ENCODE data around the gene B4GALT3. TPM values are rescaled to one million over a fixed set of nuclear protein-coding genes. Genes with fewer than 3 reads are reported as not detected.

B4GALT3 gene
- total and polyA plus RNA-seq, 4 donors = 25.7 to 34.6 (median 31.1) TPM

DNA sequence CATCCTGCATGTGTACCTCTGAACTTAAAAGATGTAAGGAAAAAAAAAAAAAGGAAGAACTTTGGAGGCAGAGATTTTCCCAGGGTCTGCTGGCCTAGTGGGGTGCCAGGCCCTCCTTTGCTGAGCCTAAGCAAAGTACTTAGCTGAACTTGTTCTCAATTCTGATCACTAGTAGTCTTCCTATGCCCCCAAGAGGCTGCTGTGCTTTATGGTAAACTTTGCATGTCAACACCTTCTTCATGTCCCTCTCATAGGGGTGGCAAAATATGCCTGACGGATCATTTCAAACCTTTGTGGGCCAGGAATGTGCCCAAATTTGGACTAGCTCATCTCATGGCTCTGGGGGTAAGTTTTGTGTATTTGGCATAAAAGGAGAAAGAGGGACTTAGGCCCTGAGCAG lies 19.4 kb downstream of the B4GALT3 start:
- WGBS, 2 donors = 89 to 96% methylated on average over 1 of the region's 1 CpG
- Histone ChIP-seq H3K9ac (ENCODE audit: insufficient read depth in 1 of 2, low read length in 2 of 2) (no peak overlapping the region), H3K9me3 (ENCODE audit: control insufficient read depth in 4 of 4, insufficient read depth in 3 of 4, low read length in 3 of 4) (no peaks in the 10 kb centered on the region), H3K36me3 (ENCODE audit: control insufficient read depth in 4 of 4, insufficient read depth in 4 of 4, low read length in 4 of 4) (peaks cover 2 to 24% (median 9%) of the 10 kb centered on the region in 4 donors), H3K27ac (ENCODE audit: low read depth in 1 of 2, low read length in 1 of 2) (no peak overlapping the region), H3K27me3 (ENCODE audit: control insufficient read depth in 3 of 3, insufficient read depth in 3 of 3, low read length in 2 of 3) (no peaks in the 10 kb centered on the region), H3K4me1 (ENCODE audit: control insufficient read depth in 5 of 5, insufficient read depth in 5 of 5, low read length in 5 of 5) (peaks cover 4 to 27% (median 8%) of the 10 kb centered on the region in 5 donors), H3K4me3 (no peak overlapping the region)
- DNase-seq (no peak), ATAC-seq (ENCODE audit: insufficient read depth, low FRiP score) (no peak)
- TF ChIP-seq, protein P1, sequence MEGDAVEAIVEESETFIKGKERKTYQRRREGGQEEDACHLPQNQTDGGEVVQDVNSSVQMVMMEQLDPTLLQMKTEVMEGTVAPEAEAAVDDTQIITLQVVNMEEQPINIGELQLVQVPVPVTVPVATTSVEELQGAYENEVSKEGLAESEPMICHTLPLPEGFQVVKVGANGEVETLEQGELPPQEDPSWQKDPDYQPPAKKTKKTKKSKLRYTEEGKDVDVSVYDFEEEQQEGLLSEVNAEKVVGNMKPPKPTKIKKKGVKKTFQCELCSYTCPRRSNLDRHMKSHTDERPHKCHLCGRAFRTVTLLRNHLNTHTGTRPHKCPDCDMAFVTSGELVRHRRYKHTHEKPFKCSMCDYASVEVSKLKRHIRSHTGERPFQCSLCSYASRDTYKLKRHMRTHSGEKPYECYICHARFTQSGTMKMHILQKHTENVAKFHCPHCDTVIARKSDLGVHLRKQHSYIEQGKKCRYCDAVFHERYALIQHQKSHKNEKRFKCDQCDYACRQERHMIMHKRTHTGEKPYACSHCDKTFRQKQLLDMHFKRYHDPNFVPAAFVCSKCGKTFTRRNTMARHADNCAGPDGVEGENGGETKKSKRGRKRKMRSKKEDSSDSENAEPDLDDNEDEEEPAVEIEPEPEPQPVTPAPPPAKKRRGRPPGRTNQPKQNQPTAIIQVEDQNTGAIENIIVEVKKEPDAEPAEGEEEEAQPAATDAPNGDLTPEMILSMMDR (IDR thresholded peaks at IDR 0.05; ENCODE audit: control extremely low read depth, extremely low read depth) = no peak

DNA sequence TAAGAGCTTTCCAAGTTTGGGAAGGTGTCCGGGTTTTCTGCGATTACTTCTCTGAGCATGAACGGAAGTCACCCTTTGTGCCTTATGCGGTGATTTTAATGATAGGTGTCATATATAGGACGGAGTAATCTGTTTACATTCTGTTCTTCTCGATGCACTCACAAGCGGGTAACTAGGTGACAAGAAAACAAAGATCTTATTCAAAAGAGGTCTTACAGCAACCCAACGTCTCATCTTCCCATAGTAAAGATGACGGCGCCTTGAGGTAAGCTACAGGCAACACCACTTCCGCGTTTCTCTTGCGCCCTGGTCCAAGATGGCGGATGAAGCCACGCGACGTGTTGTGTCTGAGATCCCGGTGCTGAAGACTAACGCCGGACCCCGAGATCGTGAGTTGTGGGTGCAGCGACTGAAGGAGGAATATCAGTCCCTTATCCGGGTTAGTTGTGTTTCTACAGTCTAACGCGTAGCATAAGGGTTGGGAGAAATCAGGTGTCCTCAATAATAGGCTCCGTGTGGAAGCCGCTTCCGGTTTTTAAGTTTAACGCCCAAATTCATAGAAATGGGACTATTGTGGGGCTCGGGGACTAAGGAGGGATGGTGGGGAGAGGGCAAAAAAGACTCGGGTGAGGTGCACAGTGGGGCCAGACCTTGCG lies 23.5 kb downstream of the B4GALT3 start, which contains the start of gene UFC1:
Gene UFC1 (plus strand): TSS at position 297 of the 656 bp plus-strand sequence. CDS start 20 bp downstream, at position 317.
- H3K9ac ChIP-seq (ENCODE audit: insufficient read depth in 1 of 2, low read length in 2 of 2) = peak within 1 kb of the TSS; percentile 75 to 99
- H3K36me3 ChIP-seq (ENCODE audit: control insufficient read depth in 4 of 4, insufficient read depth in 4 of 4, low read length in 4 of 4) = peaks cover 0 to 13% (median 5%) of the 10 kb centered on the region in 4 donors
- peak; percentile 87 to 94 (median 94) for DNase-seq
- WGBS, 2 donors = 0 to 1% methylated on average over 33 of the region's 33 CpGs
- peak within 1 kb of the TSS; percentile 54 for H3K4me3 ChIP-seq
- H3K4me1 ChIP-seq (ENCODE audit: control insufficient read depth in 5 of 5, insufficient read depth in 5 of 5, low read length in 5 of 5) = peaks cover 0 to 11% (median 3%) of the 10 kb centered on the region in 5 donors
- peak; percentile 91 for ATAC-seq (ENCODE audit: insufficient read depth, low FRiP score)
- H3K27me3 ChIP-seq (ENCODE audit: control insufficient read depth in 3 of 3, insufficient read depth in 3 of 3, low read length in 2 of 3) = no peaks in the 10 kb centered on the region
- TF ChIP-seq, protein P1 (IDR thresholded peaks at IDR 0.05; ENCODE audit: control extremely low read depth, extremely low read depth) = no peak
- peak within 1 kb of the TSS; percentile 94 to 99 for H3K27ac ChIP-seq (ENCODE audit: low read depth in 1 of 2, low read length in 1 of 2)
- no peaks in the 10 kb centered on the region for H3K9me3 ChIP-seq (ENCODE audit: control insufficient read depth in 4 of 4, insufficient read depth in 3 of 4, low read length in 3 of 4)

DNA sequence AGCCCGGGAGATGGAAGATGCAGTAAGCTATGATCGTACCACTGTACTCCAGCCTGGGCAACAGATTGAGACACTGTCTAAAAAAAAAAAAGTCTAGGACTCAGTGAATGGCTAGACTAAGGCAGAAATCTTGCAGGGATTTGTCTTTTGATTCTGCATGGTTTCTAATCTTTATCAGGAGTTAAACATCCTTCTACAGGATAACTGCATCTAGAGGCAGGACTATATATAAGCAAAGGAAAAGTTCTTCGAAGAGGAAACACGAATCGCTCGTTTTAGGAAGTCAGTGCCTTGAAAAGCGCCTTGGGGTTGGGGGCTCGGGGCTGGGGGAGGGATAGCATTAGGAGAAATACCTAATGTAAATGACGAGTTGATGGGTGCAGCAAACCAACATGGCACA lies 24.1 kb downstream of the B4GALT3 start:
- DNase-seq = peak in 1 of 3 donors; percentile 20
- Histone ChIP-seq H3K4me3 (no peak overlapping the region), H3K36me3 (ENCODE audit: control insufficient read depth in 4 of 4, insufficient read depth in 4 of 4, low read length in 4 of 4) (peaks cover 0 to 9% (median 5%) of the 10 kb centered on the region in 4 donors), H3K27me3 (ENCODE audit: control insufficient read depth in 3 of 3, insufficient read depth in 3 of 3, low read length in 2 of 3) (no peaks in the 10 kb centered on the region), H3K4me1 (ENCODE audit: control insufficient read depth in 5 of 5, insufficient read depth in 5 of 5, low read length in 5 of 5) (peaks cover 0 to 9% (median 3%) of the 10 kb centered on the region in 5 donors), H3K27ac (ENCODE audit: low read depth in 1 of 2, low read length in 1 of 2) (peak overlapping the region in 1 of 2 donors; percentile 99), H3K9me3 (ENCODE audit: control insufficient read depth in 4 of 4, insufficient read depth in 3 of 4, low read length in 3 of 4) (no peaks in the 10 kb centered on the region), H3K9ac (ENCODE audit: insufficient read depth in 1 of 2, low read length in 2 of 2) (peak overlapping the region in 1 of 2 donors; percentile 99)
- no peak for ATAC-seq (ENCODE audit: insufficient read depth, low FRiP score)
- WGBS, 2 donors = 19 to 23% methylated on average over 9 of the region's 9 CpGs
- TF ChIP-seq, protein P1 (IDR thresholded peaks at IDR 0.05; ENCODE audit: control extremely low read depth, extremely low read depth) = no peak

Data from lung (tissue), 12 donors.